Measurements from ENCODE around the gene CPN2. TPM values are rescaled to one million over a fixed set of nuclear protein-coding genes. Genes with fewer than 3 reads are reported as not detected.

The CPN2 gene
- total and polyA plus RNA-seq, 2 of the 8 experiments (the other 6 are each of a cell fraction or from before 2014, with no cell fraction given), result 0.03 TPM; not detected in 1

GRCh38 chr3:194300382-194300758 lies 50.8 kb downstream of the CPN2 start (continued):
- TF ChIP-seq CTCF (IDR thresholded peaks at IDR 0.05; ENCODE audit: control extremely low read depth in 1 of 3, insufficient read depth in 1 of 3, low read depth in 1 of 3, low read length in 3 of 3) (peak; percentile 7 to 40 (median 31); a peak in 2 of 4 replicates), JUND (IDR thresholded peaks at IDR 0.05; ENCODE audit: low read length) (peak; percentile 90), FOSL1 (IDR thresholded peaks at IDR 0.05; ENCODE audit: insufficient read depth, low read depth, low read length) (no peak), TEAD4 (IDR thresholded peaks at IDR 0.05; ENCODE audit: low read depth, low read length) (peak; percentile 63), NRF1 (IDR thresholded peaks at IDR 0.05; ENCODE audit: low read depth, low read length) (no peak), RFX5 (IDR thresholded peaks at IDR 0.05; ENCODE audit: borderline replicate concordance, low read depth, low read length) (no peak), SIRT6 (IDR thresholded peaks at IDR 0.05; ENCODE audit: low read length) (no peak), MAX (IDR thresholded peaks at IDR 0.05) (peak; percentile 52; the same call in 1 of the 2 replicates), HDAC6 (IDR thresholded peaks at IDR 0.05; ENCODE audit: low read depth, low read length) (no peak), POLR2A (IDR thresholded peaks at IDR 0.05; ENCODE audit: control extremely low read depth in 1 of 2, low read depth in 2 of 2, low read length in 2 of 2) (0 out of 3 replicates have a peak, but pooled peaks of 1 of the 2 experiments have one; percentile 23), SIN3A (conservative IDR thresholded peaks at IDR 0.05 in 1 of 2, IDR thresholded peaks at IDR 0.05 in 1 of 2; ENCODE audit: low read depth in 1 of 2, low read length in 2 of 2) (no peak)
- TF ChIP-seq, protein P1, sequence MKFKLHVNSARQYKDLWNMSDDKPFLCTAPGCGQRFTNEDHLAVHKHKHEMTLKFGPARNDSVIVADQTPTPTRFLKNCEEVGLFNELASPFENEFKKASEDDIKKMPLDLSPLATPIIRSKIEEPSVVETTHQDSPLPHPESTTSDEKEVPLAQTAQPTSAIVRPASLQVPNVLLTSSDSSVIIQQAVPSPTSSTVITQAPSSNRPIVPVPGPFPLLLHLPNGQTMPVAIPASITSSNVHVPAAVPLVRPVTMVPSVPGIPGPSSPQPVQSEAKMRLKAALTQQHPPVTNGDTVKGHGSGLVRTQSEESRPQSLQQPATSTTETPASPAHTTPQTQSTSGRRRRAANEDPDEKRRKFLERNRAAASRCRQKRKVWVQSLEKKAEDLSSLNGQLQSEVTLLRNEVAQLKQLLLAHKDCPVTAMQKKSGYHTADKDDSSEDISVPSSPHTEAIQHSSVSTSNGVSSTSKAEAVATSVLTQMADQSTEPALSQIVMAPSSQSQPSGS (IDR thresholded peaks at IDR 0.05; ENCODE audit: low read length), result peak; percentile 90
- TF ChIP-seq, protein P2, sequence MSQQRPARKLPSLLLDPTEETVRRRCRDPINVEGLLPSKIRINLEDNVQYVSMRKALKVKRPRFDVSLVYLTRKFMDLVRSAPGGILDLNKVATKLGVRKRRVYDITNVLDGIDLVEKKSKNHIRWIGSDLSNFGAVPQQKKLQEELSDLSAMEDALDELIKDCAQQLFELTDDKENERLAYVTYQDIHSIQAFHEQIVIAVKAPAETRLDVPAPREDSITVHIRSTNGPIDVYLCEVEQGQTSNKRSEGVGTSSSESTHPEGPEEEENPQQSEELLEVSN (IDR thresholded peaks at IDR 0.05), result peak; percentile 20; the same call in 1 of the 2 replicates

Data from H1 (cell line).